Ammon's horn (tissue), 1 donor: ENCODE data around the gene DMD.

ENCODE experiments used
- DNase-seq: peaks from one replicate; pipeline ENCODE4 v3.0.0-alpha.2; 2016; ENCODE audit warnings: low spot score

Gene DMD

DNA sequence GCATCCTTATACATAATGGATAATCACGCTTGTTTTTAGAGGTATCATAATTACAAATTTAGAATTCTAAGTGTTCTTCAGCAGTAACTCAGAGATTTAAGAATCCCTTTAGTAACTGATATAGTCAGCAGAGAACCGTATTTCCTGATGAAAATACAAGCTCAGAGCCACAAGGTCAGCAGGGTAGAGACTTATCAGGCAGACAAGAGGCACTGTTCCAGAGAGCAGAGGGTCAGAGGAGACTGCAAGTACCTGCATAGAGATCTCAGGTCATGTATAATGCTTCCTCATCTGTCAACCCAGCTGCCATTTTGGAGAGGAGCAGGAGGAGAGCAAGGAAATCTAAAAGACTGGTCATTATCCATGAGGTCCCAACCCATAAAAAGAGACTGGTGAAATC is 1352.4 kb downstream of the DMD start:
- DNase-seq = no peak

DNA sequence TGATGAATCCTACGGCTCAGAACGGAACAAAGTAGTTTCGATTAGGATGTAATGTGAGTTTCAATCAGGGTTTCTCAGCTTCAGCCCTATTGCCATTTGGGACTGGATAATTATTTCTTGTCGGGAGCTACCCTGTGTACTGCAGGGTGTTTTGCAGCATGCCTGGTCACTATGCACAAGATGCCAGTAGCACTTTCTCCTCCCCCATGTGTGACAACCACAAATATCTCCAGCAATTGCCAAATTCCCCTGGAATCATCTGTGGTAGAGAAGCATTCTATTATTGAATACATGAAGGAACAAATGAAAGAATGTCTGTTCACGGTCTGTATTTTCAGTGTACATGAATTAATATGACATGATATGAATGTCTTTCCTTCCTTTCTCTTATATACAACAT is 1356.6 kb downstream of the DMD start:
- no peak for DNase-seq

DNA sequence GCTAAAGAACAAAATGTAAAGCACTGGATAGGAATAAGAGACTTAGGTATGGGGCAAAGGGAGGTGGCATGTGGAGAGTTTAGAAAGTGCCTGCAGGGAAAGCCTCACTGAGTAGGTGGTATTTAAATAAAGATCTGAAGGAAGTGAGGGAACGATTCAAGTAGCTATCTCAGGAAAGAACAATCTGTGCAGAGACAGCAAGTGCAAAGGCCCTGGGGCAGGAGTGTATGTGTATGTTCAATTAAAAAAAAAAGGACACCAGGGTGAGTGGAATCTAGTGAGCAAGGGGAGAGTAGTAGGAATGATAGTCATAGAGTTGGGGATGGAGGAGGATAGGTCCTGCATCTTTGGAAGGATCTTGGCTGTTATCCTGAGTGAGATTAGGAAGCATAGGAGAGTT is 1359.6 kb downstream of the DMD start:
- DNase-seq = no peak

DNA sequence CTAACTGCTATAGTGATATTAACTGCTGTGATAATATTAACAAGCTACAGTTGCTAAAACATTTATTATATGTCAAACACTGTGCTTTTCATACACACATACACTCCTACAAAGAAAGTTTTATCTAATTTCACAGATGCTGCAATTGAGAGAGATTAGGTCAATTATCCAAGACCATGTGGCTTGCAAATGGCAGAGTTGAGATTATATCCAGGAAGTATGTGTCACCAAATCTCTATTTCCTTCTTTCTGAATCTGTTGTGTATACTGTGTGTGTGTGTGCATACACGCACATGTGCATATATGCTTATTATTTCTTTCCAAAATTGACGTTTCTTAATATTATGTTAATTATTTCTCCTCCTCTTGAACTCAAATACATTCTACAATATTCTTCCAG is 1363.6 kb downstream of the DMD start:
- DNase-seq = no peak

DNA sequence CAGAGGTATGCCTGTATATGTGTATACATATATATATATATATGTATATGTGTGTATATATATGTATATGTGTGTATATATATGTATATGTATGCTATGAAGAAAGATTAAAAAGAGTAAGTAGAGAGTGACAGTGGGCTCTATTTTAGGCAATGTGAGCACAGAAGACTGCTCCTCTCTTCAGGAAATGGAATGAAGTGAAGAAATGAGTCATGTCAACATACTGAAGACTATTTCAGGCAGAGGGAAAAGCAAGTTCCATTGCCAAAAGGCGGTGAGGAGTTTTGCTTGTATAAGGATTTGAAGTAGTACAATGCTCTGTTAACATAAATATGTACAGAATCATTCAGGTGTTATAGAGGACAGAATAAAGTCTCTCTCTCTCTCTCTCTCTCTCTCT is 1366.3 kb downstream of the DMD start:
- peak; percentile 1 for DNase-seq

DNA sequence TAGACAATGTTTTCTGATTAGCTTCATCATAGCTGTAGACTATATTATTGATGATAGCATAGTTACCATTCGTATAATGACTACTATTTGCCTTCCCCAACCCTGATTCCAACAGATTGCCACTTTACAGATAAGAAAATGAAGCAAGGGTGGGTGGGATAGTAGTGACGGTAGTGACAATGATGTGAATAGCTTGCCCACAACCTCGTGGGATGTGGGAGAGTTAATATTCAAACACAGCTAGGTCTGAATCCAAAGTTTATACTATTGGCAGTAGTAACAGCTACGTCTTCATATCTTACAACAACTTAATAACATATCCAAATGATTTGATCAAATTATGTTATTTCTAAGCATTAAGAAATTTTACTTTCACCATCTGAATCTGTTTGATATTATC is 1372.7 kb downstream of the DMD start:
- DNase-seq = no peak

DNA sequence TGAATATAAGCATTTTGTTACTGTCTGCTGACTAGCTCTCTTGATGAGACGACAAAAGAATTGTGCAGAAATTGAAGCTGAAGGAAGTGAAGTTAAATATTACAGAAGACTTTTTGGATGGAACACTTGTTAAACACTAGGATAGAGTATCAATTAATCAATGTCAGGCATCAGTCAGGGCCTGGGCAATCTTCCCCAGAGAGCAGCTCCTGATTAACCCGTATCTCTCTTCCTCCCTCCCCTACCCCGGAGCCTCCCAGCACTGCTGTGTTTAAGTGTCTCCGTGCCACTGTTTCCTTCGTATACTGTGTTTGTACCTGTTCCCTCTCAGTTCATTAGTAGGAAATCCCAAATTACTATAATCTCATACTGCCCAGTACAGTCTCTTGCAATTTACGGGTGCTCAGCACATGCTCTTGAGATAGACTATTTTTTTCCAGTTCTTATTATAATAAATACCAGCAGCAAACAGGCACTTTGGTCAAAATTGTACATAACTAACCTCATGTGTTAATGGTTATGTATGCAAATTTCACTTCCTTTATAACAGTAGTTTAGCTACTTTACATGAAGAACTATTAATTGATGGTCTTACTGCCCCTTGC is 1373.8 kb downstream of the DMD start:
- no peak for DNase-seq

DNA sequence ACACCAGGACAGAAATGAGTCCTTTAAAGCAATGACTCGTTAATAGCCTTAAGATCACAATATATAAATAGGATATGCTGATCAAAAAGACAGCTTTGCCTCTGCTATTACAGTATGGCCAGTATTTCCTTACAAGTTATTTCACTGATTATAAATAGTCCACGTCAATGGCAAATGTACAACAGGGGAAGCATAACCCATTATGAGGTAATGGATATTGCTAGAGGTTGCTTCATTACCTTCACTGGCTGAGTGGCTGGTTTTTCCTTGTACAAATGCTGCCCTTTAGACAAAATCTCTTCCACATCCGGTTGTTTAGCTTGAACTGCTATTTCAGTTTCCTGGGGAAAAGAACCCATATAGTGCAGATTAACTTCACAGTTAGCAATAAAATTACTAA is 1374.9 kb downstream of the DMD start:
- no peak for DNase-seq

DNA sequence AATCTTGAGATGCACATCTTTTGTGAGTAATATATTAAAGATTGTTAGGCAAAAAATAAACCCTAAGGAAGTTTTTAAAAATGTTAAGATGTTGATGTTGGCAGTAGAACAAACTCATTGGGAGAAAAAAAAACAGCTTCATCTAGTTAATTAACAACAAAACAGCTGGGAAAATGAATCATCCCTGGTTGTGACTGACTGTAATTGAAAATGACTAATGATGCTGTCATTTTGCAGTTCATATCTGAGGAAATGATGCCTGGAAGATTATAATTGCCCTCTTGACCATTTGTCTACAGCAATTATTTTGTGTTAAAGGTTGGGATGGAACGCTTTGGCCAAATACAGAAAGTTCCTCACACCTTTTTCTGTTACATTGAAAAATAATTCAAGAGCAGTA is 1379.1 kb downstream of the DMD start:
- DNase-seq = no peak

DNA sequence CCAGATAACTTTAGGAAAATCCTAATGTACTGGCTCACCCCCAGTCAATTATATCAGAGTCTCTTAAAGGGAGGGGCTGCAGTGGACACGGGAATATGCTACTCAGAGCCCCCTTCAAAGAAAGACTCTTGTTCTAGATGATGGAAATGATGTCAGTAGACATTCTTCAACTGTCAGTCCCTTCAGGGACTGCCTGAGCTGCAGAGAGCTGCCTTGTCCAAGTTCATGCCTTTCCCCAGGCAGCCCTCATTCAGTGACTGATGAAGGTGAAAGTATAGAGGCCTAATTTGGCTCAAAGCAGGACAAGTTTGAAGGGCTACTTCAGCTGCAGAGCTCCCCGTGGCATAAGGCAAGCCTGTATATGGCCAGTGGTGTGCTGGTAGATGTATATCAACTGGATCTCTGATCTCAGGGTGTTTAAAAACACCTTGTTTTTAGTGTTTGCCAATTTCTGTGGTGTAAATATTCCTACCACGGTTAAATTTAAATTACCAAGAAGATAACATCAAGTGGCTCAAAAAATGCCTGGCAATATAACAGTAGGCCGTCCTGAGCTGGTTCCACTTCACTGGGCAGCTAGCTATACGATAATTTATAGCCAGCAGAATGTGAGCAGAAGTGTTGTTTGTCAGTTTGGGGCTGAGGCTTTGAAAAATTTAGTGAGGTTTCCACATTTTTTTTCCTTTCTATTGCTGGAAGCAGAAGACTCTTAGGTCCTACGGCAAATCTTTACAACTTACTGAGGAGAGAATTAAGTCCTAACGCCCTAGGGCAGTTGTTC is 1390.7 kb downstream of the DMD start:
- DNase-seq = no peak

DNA sequence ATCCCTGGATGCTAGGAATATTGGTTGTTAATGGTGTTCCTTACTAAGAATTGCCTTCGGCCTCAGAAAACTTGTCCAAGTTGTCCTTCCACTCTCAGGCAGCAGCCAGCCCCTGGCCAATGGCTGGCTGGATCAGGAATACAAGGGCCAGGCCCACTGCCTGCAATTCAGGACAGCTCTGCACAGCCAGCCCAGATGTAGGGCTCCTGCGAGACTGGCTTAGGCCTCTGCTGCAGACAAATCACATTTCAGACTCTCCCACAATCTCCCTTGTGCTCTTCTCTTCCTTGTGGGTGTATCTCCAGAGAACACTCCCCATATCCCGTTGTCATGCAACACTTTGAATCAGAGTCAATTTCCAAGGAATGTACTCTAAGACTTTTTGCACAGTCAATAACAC is 1391.9 kb downstream of the DMD start:
- no peak for DNase-seq

DNA sequence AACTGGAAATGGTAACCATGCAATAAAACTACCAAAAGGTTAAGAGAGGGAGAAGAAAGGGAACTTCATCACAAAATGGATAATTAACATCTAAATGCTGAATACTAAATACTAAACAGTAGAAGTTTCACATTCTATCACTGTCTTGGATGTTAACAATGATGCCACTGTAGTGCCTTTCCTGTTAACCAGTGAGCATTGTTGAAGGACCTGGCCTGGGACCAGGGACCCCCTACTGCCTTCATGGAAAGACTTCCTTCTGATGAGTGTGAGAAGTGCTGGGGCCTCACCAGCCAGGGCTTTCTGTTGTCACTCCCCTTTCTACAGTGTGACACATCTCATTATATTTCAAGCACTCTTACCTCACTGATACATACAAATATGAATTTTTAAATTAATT is 1400.2 kb downstream of the DMD start:
- DNase-seq = no peak

DNA sequence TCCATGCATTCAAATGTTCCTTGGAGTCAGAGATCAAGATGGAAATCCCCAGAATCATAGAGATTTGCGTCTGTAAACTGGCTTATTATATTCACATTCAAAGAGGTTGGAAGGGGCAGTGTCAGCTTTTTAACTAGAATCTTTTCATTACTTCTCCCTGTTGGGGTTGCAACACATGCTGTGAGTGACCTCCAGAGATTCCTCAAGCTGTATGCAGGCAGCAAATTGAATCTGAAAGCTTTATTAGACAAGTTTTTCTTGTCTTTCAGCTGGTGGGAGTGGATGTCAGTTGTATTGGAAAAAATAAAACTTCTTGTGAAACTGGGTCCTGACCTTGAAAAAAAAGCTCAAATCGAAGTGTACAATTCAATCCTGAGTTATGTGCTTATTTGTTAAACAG is 1403.0 kb downstream of the DMD start:
- no peak for DNase-seq

DNA sequence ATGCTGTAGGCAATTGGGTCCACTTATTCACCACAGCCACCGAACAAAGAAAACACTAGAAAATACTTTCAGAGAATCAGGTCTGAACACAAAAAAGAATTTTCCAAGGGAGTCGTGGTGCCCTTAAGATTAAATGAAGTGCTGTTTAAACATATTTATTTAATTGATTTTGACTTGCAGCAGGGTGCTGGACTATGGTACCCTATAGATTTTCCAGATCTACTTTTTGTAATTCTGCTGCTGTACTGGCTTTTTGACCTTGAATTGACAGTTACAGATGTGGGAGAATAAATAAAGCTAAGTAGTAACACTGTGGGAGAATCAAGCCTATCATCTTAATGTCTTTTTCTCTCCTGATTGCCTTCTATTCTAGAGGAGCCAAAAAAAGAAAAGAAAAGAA is 1404.2 kb downstream of the DMD start:
- DNase-seq = no peak

DNA sequence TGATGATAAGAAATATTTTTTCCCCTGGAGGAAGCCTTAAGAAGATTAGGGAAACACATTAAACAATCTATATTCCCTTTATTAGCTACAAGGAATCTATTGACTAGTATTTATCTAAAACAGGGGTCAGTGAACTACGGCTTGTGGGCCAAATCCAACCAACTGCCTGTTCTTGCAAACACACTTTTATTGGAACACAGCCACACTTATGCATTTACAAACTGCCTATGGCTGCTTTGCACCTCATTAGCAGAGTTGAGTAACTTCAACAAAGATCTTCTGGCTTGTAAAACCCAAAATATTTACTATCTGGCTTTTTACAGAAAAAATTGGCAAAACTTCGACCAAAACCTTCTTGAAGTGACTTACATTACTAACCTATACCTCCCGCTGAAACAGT is 1405.6 kb downstream of the DMD start:
- DNase-seq = no peak

DNA sequence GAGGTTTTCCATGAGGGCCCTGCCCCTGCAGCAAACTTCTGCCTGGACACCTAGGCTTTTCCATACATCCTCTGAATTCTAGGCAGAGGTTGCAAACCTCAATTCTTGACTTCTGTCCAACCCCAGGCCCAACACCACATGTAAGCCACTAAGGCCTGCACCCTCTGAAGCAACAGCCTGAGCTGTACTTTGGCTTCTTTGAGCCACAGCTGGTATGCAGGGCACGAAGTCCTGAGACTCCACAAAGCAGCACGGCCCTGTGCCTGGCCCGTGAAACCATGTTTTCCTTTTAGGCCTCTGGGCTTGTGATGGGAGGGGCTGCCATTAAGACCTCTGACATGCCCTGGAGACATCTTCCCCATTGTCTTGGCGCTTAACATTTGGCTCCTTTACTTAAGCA is 1411.1 kb downstream of the DMD start:
- no peak for DNase-seq

DNA sequence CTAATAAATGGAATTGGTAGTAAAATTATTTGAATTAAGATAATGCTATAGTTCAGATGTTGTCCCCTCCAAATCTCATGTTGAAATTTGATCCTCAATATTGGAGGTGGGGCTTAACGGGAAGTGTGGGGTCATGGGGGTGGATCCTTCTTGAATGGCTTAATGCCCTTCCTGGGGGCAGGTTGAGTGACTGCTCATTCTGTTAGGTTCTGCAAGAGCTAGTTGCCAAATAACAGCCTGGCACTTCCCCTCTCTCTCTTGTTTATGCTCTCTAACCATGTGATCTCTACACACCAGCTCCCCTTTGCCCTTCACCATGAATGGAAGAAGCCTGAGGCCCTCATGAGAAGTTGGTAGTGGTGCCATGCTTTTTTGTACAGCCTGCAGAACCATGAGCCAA is 1414.7 kb downstream of the DMD start:
- no peak for DNase-seq

DNA sequence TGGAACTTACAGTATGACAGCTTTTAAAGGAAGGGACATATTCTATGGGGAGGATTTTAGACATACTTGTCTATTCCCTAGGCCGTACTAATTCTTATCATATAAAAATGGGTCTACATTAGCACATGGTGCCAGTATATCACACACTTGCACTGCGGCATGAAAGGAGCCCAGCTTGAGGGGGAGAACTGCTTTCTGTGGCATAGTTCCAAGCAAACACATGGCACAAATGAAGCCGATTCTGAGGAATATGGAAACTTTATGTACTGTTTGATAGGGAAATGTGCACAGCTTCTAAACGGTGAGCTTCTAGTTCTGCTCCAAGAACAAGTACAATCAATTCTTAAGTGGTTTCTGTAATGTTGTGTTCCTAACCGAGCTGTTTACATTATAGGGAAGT is 1463.9 kb downstream of the DMD start:
- no peak for DNase-seq

DNA sequence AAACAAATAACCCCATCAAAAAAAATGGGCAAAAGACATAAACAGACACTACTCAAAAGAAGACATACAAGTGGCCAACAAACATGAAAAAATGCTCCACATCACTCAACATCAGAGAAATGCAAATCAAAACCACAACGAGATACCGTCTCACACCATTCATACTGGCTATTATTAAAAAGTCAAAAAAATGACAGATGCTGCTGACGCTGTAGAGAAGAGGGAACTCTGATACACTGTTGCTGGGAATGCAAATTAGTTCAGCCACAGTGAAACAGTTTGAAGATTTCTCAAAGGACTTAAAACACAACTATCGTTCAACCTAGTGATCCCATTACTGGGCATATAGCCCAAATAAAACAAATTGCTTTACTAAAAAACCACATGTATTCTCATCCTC is 1468.3 kb downstream of the DMD start:
- DNase-seq = no peak

DNA sequence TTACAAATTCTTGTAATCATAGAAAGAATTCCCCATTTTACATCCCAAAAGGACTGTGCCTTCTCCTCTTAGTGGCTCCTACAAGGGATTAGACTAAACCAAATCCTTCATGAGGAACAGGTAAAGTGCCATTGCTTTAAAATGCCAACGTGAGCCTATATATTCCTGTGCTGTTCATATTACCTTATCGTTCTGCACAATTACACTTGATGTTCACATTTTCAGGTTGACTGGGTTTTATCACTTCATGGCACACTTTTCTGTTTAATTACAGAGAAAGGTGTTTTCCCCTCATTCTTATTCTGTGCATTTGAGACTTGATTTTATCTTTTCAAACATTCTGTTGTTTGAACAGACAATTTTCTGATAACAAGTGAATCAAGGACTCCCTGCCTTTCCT is 1493.9 kb downstream of the DMD start:
- DNase-seq = no peak

DNA sequence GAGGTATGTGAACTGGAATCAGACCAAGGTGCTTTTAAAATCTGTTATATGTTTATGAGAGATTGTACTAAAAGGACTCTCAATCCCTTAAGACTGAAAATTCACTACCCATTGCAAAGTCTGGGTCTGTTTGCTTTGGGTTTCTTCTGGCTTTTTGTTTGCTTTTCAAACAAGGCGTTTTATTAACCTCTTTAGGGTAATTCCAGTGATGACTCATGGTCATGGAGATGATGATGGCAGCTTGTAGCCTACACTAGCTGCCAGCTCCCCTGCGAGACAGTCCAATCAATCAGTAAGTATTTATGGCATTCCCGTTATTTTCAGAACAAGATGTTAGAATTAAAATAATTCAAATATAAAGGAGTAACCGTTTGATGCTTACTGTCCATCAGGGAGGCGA is 1495.7 kb downstream of the DMD start:
- no peak for DNase-seq

DNA sequence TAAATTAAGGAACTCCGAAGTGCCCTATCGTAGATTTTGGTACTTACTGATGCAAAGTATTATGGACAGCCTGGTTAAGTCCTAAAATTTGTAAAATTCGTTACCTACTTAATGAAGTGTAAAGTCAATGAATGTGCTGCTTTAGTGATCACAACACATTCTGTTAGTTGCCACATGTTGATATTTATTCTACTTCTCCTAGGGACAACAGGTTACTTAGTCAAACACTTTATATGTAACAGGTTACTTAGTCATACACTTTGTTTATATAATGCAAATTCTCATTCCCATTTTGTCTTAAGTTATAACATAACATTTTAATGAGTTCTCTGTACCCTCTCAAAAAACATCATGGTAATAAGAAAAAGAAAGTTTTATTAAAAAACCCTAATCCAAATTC is 1496.6 kb downstream of the DMD start:
- no peak for DNase-seq

DNA sequence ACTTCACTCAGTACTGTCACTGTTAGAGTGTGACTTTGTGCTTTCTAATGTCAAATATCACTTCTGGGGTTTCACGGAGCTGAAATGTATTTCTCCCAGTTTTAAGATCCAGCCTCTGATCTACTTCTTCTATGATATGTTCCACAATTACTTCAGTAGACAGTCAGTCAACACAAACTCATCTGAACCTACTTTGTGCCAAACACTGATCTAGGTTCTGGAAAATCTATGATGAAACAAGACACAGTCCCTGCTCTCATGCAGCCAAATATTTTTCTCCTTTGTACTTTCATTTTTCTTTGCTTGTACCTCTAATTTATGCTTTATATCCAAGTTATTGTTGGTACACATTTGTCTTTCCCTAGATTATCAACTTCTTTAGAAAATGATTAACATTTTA is 1498.2 kb downstream of the DMD start:
- no peak for DNase-seq

DNA sequence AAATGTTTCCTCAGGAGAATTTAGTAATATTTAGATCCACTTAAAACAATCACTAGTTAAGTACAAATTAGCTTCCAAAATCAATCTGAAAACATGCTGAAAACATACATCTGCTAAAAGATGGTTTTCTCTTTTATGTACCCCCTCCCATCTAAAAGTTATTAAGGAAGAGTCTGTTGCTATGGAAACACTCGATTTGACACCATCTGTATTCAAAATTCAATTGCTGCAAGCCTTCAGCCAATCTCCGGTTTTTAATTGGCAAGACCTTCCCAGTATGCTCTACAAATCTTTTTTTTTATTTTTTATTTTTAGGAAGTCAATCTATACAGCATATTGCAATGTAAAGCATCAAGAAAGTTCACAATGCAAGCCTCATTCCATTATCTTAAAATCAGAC is 1500.2 kb downstream of the DMD start:
- no peak for DNase-seq
